Ishikawa (cell line): ENCODE measurements around the gene MSMB.

ENCODE experiments used
- CEBPB ChIP-seq: IDR thresholded peaks from 2 replicates; pipeline ENCODE4 v1.6.1; 2012
- CREB1 ChIP-seq: IDR thresholded peaks from 2 replicates; pipeline ENCODE4 v1.6.1; 2012; ENCODE audit warnings: low read depth
- EGR1 ChIP-seq: IDR thresholded peaks from 2 replicates; pipeline ENCODE4 v1.6.1; 2012
- EP300 ChIP-seq: IDR thresholded peaks from 2 replicates; pipeline ENCODE4 v1.6.1; 2012; ENCODE audit warnings: borderline replicate concordance
- FOXM1 ChIP-seq: IDR thresholded peaks from 2 replicates; pipeline ENCODE4 v1.6.1; 2012; ENCODE audit warnings: low read depth, borderline replicate concordance
- NFIC ChIP-seq: IDR thresholded peaks from 2 replicates; pipeline ENCODE4 v1.6.1; 2012
- RAD21 ChIP-seq: IDR thresholded peaks from 2 replicates; pipeline ENCODE4 v1.6.1; 2012; ENCODE audit warnings: low read depth
- TAF1 ChIP-seq: IDR thresholded peaks from 2 replicates; pipeline ENCODE4 v1.6.1; 2012; ENCODE audit warnings: low read depth, mild to moderate bottlenecking
- TCF12 ChIP-seq: IDR thresholded peaks from 2 replicates; pipeline ENCODE4 v1.6.1; 2012; ENCODE audit warnings: low read depth
- TEAD4 ChIP-seq: IDR thresholded peaks from 2 replicates; pipeline ENCODE4 v1.6.1; 2012
- YY1 ChIP-seq: IDR thresholded peaks from 2 replicates; pipeline ENCODE4 v1.6.1; 2012; ENCODE audit warnings: low read depth
- ZBTB7A ChIP-seq: IDR thresholded peaks from 2 replicates; pipeline ENCODE4 v1.6.1; 2012; ENCODE audit warnings: low read depth
- TF ChIP-seq, protein P1 (sequence below): IDR thresholded peaks from 2 replicates; pipeline ENCODE4 v1.6.1; 2012; ENCODE audit warnings: low read depth, mild to moderate bottlenecking
- TF ChIP-seq, protein P2 (sequence below): IDR thresholded peaks from 2 replicates; pipeline ENCODE4 v1.6.1; 2012
- TF ChIP-seq, protein P3 (sequence below): IDR thresholded peaks from 2 replicates; pipeline ENCODE4 v1.6.1; 2012

The MSMB gene

DNA sequence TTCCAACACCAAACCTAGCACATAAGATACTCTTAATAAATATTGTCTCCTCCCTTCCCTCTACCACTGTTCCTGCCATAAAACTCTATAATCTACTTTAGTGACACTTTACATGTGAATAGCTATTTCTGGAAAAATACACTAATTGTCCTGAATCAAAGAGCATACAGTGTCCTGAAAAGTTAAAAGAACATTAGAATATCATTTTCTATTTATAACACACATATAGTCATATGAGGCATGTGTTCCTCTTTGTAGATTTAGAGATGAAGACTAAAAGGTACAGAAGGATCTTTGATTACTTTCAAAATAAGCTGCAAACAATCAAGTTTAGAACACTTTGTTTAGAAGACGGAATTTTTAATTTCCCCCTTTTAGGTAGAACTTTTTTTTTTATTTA, 29.3 kb downstream of the MSMB start:
- TF ChIP-seq TEAD4 (no peak), TCF12 (no peak), CEBPB (no peak), EGR1 (no peak), NFIC (no peak), EP300 (no peak), YY1 (no peak), RAD21 (no peak), TAF1 (no peak), FOXM1 (no peak), CREB1 (no peak), ZBTB7A (no peak)
- TF ChIP-seq, protein P1, sequence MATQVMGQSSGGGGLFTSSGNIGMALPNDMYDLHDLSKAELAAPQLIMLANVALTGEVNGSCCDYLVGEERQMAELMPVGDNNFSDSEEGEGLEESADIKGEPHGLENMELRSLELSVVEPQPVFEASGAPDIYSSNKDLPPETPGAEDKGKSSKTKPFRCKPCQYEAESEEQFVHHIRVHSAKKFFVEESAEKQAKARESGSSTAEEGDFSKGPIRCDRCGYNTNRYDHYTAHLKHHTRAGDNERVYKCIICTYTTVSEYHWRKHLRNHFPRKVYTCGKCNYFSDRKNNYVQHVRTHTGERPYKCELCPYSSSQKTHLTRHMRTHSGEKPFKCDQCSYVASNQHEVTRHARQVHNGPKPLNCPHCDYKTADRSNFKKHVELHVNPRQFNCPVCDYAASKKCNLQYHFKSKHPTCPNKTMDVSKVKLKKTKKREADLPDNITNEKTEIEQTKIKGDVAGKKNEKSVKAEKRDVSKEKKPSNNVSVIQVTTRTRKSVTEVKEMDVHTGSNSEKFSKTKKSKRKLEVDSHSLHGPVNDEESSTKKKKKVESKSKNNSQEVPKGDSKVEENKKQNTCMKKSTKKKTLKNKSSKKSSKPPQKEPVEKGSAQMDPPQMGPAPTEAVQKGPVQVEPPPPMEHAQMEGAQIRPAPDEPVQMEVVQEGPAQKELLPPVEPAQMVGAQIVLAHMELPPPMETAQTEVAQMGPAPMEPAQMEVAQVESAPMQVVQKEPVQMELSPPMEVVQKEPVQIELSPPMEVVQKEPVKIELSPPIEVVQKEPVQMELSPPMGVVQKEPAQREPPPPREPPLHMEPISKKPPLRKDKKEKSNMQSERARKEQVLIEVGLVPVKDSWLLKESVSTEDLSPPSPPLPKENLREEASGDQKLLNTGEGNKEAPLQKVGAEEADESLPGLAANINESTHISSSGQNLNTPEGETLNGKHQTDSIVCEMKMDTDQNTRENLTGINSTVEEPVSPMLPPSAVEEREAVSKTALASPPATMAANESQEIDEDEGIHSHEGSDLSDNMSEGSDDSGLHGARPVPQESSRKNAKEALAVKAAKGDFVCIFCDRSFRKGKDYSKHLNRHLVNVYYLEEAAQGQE = no peak
- TF ChIP-seq, protein P2, sequence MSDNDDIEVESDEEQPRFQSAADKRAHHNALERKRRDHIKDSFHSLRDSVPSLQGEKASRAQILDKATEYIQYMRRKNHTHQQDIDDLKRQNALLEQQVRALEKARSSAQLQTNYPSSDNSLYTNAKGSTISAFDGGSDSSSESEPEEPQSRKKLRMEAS = no peak
- TF ChIP-seq, protein P3, sequence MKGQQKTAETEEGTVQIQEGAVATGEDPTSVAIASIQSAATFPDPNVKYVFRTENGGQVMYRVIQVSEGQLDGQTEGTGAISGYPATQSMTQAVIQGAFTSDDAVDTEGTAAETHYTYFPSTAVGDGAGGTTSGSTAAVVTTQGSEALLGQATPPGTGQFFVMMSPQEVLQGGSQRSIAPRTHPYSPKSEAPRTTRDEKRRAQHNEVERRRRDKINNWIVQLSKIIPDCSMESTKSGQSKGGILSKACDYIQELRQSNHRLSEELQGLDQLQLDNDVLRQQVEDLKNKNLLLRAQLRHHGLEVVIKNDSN = no peak

DNA sequence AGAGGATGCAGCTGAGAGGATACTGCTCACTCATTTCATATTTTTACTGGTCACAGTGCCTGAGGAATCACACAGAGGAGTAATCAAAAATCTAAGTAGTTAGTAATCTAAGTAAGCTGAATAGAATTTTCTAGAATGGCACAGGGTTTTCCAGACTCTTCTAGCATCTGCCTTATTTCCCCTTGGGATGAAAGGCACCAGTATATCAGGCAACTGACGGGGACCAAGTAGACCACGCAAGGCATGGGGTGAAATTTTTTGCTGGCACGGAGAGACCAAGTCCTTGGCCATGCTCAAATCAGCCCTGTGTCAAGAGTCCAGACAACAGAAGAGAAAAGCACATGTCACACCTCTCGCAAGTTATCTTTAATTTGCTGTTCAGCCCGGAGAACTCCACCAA, 29.9 kb downstream of the MSMB start:
- TF ChIP-seq TAF1 (no peak), ZBTB7A (no peak), TCF12 (no peak), TEAD4 (no peak), CREB1 (no peak), RAD21 (no peak), NFIC (no peak), EP300 (no peak), CEBPB (no peak), YY1 (no peak), FOXM1 (no peak), EGR1 (no peak)
- TF ChIP-seq, protein P1 = no peak
- TF ChIP-seq, protein P2 = no peak
- TF ChIP-seq, protein P3 = no peak

DNA sequence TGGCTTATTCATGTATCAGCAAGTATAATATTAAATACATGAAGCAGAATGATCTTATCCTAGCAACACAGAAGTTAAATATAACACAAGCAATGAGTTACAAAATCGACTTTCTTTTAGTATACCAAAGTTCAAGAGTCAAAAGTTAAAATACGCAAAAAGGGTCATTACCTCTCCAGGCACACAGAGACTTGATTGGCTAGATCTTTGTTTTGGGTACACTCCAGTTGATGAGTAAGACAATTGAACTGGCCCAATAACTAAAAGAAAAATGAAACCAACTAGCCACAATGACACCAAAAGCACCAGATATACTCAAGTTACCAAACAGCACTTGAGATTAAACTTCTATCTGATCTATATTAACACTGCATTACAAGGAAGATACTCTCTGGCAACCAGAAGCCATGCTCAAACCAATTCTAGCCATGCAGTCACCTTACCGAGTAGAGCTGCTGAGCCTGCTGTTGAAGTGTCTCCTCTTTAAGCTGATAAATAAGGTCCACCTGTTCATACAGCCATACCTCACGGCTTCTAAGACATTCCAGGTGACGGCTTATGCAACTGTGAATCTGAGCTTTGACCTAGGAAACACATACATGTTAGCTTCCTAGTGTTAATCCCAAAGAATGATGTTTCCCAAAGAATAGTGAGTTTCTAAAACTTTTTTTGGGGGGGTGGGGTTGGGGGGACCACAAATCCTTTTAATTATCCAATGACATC, 31.2 kb downstream of the MSMB start:
- TF ChIP-seq CEBPB (no peak), RAD21 (no peak)
- TF ChIP-seq, protein P1 = no peak

GRCh38 chr10:46014206-46014605, 31.9 kb downstream of the MSMB start:
- no peak for TF ChIP-seq ZBTB7A
- TF ChIP-seq RAD21 = no peak
- TF ChIP-seq CEBPB = no peak
- no peak for TF ChIP-seq FOXM1
- TF ChIP-seq EP300 = no peak
- no peak for TF ChIP-seq YY1
- TF ChIP-seq, protein P3 = no peak
- no peak for TF ChIP-seq NFIC
- TF ChIP-seq, protein P2 = no peak
- TF ChIP-seq EGR1 = no peak
- TF ChIP-seq TEAD4 = no peak
- TF ChIP-seq CREB1 = no peak
- TF ChIP-seq, protein P1 = no peak
- no peak for TF ChIP-seq TAF1
- TF ChIP-seq TCF12 = no peak
